GM19455 (cell line): ENCODE measurements around the gene CMKLR1.

ENCODE experiments used
- ATAC-seq: cut with Tn5 transposase; IDR thresholded peaks from one replicate; pipeline ENCODE4 v1.9.1; 2021; ENCODE audit not compliant: unreplicated experiment

Gene CMKLR1

GRCh38 chr12:108337235-108338223 lies 1.6 kb downstream of the CMKLR1 start:
- no peak for ATAC-seq

GRCh38 chr12:108335349-108336119 lies 3.6 kb downstream of the CMKLR1 start:
- peak; percentile 59 for ATAC-seq

- ATAC-seq: peak; percentile 55
These were observed 5.0 kb downstream of the CMKLR1 start for GRCh38 chr12:108333898-108334699.

DNA sequence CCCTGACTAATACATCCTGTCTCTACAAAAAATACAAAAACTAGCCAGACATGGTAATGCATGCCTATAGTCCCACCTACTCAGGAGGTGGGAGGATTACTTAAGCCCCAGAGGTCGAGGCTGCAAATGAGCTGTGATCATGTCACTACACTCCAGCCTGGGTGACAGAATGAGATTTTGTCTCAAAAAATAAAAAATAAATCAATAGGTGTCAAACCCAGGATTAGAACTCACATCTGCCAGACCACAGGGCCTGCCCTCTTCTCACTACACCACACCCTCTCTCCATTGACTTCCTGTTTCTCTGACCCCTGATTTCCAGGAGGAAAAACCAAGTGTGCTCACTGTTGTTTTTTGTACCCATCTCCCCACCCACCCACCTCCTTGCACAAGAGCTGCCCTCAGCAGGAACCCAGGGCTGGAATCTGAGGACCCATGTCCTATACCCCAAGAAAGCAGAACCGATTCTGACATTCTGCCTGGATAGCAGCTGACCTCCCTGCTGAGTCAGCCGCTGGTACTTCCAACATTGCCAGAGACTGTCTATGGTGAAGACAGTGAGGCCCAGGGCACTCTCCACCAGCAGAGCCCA lies 6.2 kb downstream of the CMKLR1 start:
- no peak for ATAC-seq

DNA sequence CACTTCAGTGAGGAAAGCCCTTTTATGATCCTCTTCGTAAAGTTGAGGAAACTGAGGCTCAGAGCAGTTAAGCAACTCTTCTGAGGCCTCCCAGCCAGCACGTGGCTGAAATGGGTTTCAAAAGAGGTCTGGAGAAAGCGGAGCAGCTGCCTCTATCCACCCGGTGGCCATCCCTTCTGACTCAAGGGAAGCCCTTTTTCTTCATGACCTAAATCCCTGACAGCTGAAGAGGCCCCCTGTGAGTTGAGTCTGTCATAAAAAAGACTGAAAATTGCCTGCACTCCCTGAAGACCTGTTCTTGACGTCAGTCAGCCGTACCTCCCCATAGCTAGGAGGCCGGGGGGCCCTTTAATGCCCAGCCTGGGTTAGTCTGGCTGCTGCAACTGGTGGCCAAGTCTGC lies 10.7 kb downstream of the CMKLR1 start:
- no peak for ATAC-seq

- no peak for ATAC-seq
These were observed 11.3 kb downstream of the CMKLR1 start for GRCh38 chr12:108327621-108328344.

DNA sequence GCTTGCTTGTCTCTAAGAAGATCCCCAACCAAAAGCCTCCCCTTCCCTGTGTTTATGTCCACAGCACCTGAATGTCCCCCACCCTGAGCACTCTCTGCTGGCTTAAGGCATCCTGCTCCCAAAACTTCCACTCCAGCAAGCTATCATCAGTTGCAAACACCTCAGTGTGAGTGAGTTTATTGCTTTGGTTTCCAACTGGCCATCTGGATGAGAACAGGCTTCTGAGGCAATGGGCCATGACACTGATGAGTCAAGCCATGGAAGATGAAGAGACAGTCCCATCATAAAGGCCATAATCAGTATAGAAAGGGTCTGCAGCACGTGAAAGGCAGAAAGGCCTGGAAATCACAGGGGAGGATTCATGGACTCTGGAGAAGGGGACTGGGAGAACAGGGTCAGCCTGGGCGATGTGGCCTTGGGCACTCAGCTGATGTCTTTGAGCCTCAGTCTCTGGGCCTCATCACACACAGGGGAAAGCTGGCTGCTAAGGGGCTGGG lies 12.8 kb downstream of the CMKLR1 start:
- ATAC-seq: no peak

- ATAC-seq: no peak
These were observed 13.6 kb downstream of the CMKLR1 start for GRCh38 chr12:108325549-108325948.

DNA sequence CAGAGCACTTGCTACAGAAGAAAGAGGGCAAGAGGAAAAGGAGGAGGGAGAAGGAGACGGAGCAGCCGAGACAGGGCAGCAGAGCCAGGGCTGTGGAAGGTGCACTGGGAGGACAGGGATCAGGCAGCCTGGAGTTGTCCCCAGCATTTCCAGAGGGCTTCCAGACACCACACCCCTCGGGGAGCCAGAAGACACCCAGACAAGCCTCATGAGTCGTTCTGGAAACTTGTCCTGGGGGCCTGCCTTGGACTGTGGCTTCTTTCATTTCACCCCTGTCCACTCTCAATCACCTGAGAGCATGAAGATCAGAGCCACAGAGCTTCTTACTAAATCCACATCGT lies 14.1 kb downstream of the CMKLR1 start:
- ATAC-seq: no peak

DNA sequence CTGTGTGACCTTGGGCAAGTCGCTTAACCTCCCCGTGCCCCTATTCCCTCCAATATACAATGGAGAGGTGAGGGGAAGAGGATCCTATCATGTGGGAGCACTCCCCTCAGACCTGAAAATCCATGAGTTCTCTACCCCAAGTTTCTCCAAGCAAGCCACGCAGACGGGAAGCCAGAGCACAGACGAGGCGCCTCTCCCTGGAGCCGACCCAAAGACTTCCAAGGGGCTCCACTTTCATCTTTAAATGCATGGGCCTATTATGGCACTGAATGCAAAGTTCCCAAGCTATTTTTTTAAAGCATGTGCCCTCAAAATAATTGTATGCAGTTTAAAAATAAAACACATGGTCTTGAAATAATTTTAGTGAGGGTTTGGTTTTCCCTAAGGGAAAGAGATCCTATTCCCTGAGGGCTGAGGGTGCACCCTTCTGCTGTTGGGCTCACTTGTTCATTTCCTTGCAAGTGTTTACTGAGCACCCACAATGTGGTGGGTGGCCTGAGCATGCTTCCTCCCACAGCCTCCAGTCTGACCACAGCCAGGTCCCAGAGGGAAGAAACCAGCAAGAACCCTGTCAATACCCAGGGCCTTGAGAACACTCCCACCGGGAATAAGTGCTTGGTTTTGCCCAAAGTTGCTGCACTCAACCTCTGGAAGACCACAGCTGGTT lies 14.6 kb downstream of the CMKLR1 start:
- no peak for ATAC-seq

DNA sequence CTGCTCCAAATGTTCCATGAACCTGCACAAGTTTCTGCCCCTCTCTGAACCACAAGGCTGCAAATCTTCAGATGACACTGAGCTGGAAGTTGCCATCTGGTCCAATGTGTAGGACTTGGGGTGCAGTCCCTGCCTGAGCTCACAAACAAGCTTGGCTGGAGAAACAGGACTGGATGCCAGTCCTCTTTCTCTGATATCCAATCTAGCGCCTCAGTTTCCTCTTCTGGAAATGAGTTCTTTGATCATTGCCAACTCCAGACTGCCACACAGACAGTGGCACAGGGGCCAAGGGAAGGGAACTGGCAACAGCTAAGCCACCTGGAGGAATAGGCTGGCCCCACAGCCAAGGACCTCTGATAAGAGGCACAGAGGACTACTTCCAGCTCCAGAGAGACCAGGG lies 15.5 kb downstream of the CMKLR1 start:
- ATAC-seq: no peak

GRCh38 chr12:108322998-108323397 lies 16.1 kb downstream of the CMKLR1 start:
- ATAC-seq: no peak

- no peak for ATAC-seq
These were observed 17.4 kb downstream of the CMKLR1 start for GRCh38 chr12:108321688-108322087.

GRCh38 chr12:108320507-108321293 lies 18.4 kb downstream of the CMKLR1 start:
- peak; percentile 58 for ATAC-seq

- no peak for ATAC-seq
These were observed 19.6 kb downstream of the CMKLR1 start for GRCh38 chr12:108319277-108320234.

GRCh38 chr12:108318472-108319275 lies 20.4 kb downstream of the CMKLR1 start:
- no peak for ATAC-seq
